GM12878 (cell line): ENCODE results near the gene CTIF. TPM values are rescaled to one million over a fixed set of nuclear protein-coding genes. Genes with fewer than 3 reads are reported as not detected.
A peak's percentile ranks its signal among the peaks of the same experiment; 100 is the strongest.

Source experiments
- ATAC-seq: fragments of 200-7000 bp; cut with Tn5 transposase; 3 replicates; pipeline ENCODE4 v1.9.1; 2020; ENCODE audit warnings: mild to moderate bottlenecking, moderate library complexity
- BruUV-seq: library from RNA; stranded (reverse); fragments of 400-500 nt; replicated peaks from 2 replicates; lab custom pipeline; 2021; lab: Mats Ljungman, UMichigan
- CTCF ChIA-PET: fragments of 300-600 bp; sonication (Branson Sonifier 250); formaldehyde crosslinking; extraction: SDS; loops from one replicate; lab custom pipeline; 2021; ENCODE audit warnings: inconsistent platforms; lab: Yijun Ruan, JAX
- POLR2A ChIA-PET: fragments of 350-600 bp; formaldehyde crosslinking; extraction: SDS; loops from one replicate; lab custom pipeline; 2021; ENCODE audit warnings: inconsistent platforms; lab: Charles Lee
- RAD21 ChIA-PET: fragments of 300-600 bp; sonication (Branson Sonifier 250); formaldehyde crosslinking; loops from one replicate; lab custom pipeline; 2023; ENCODE audit warnings: antibody characterized with exemption; ENCODE audit not compliant: unreplicated experiment; lab: Charles Lee
- SMC1A ChIA-PET: fragments of 300-600 bp; sonication (Branson Sonifier 250); formaldehyde crosslinking; loops from one replicate; lab custom pipeline; 2023; ENCODE audit not compliant: unreplicated experiment, uncharacterized antibody; lab: Charles Lee
- DNase-seq: peaks from one replicate; pipeline ENCODE4 v3.0.0-alpha.2; 2011; ENCODE audit warnings: low read depth, low spot score
- FAIRE-seq: peaks from 3 replicates; lab custom pipeline; 2011; peaks lifted over from hg19 to GRCh38; lab: Jason Lieb, UNC
- H2AFZ ChIP-seq: 2 replicates; pipeline ENCODE4 v1.6.0; 2011; ENCODE audit warnings: low read depth, low read length, control low read depth; ENCODE audit not compliant: control insufficient read depth
- H3K27ac ChIP-seq: 2 replicates; pipeline ENCODE4 v1.5.1; 2011; ENCODE audit warnings: control low read depth; ENCODE audit not compliant: control insufficient read depth, insufficient read depth
- H3K27me3 ChIP-seq, 2 experiments: replicated peaks in 1 of 2; 2 replicates each; pipeline versions ENCODE4 v1.6.0 to v1.6.1; 2011; ENCODE audit warnings: low read length in 1 of 2; ENCODE audit not compliant: control insufficient read depth in 2 of 2, insufficient read depth in 2 of 2
- H3K36me3 ChIP-seq, 2 experiments: 2 replicates each; pipeline ENCODE4 v1.5.1; 2011; ENCODE audit warnings: low read length in 1 of 2; ENCODE audit not compliant: control insufficient read depth in 2 of 2, insufficient read depth in 2 of 2
- H3K4me1 ChIP-seq: 2 replicates; pipeline ENCODE4 v1.6.1; 2011; ENCODE audit warnings: mild to moderate bottlenecking, low read length, moderate library complexity, mixed read lengths; ENCODE audit not compliant: control insufficient read depth, insufficient read depth
- H3K4me2 ChIP-seq: 2 replicates; pipeline ENCODE4 v1.6.0; 2011; ENCODE audit warnings: control low read depth; ENCODE audit not compliant: control insufficient read depth, insufficient read depth
- H3K4me3 ChIP-seq: fragments of 200-600 bp; sonication (generic); 2 replicates; pipeline ENCODE4 v1.5.1; 2016
- H3K79me2 ChIP-seq: 2 replicates; pipeline ENCODE4 v1.6.0; 2011; ENCODE audit warnings: low read length; ENCODE audit not compliant: control insufficient read depth, insufficient read depth
- H3K9ac ChIP-seq: 2 replicates; pipeline ENCODE4 v1.8.0; 2011; ENCODE audit warnings: low read length, control low read depth, mixed read lengths; ENCODE audit not compliant: control insufficient read depth, insufficient read depth
- H3K9me3 ChIP-seq: replicated peaks from 3 replicates; pipeline ENCODE4 v1.5.1; 2011; ENCODE audit warnings: mild to moderate bottlenecking, low read length; ENCODE audit not compliant: control insufficient read depth, insufficient read depth
- H4K20me1 ChIP-seq: 2 replicates; pipeline ENCODE4 v1.6.0; 2011; ENCODE audit not compliant: control insufficient read depth, insufficient read depth
- CEBPB ChIP-seq, 2 experiments: fragments of 150-350 bp in 1 of 2; IDR thresholded peaks; 2 replicates each; pipeline ENCODE4 v1.6.1; 2012 to 2014; ENCODE audit warnings: low read depth in 2 of 2, low read length in 2 of 2, borderline replicate concordance in 1 of 2, inconsistent platforms in 1 of 2
- EED ChIP-seq: sonication (generic); IDR thresholded peaks from 2 replicates; pipeline ENCODE4 v1.6.1; 2016; ENCODE audit warnings: antibody characterized with exemption, low read depth
- HDGF ChIP-seq: fragments of 450-650 bp; IDR thresholded peaks from 2 replicates; pipeline ENCODE4 v1.6.1; 2016; ENCODE audit warnings: antibody characterized with exemption
- ZBTB11 ChIP-seq: fragments of 450-650 bp; formaldehyde crosslinking; IDR thresholded peaks from 2 replicates; pipeline ENCODE4 v1.5.0; 2022; ENCODE audit warnings: mild to moderate bottlenecking, missing genetic modification characterization
- ZNF24 ChIP-seq: fragments of 450-650 bp; IDR thresholded peaks from 2 replicates; pipeline ENCODE4 v1.6.1; 2017; ENCODE audit warnings: antibody characterized with exemption, mild to moderate bottlenecking
- WGBS: methylation state at CpG from one replicate; pipeline ENCODE4 v1.1.6; 2016; ENCODE audit warnings: low lambda C conversion rate; ENCODE audit not compliant: insufficient replicate concordance, insufficient coverage; ENCODE audit errors: missing lambda C conversion rate; 5-methylcytosine and 5-hydroxymethylcytosine counted together
- in situ Hi-C: fragments of 300-500 bp; cut with MboI; formaldehyde crosslinking; loops from 9 replicates; pipeline ENCODE4 v1.14.3; 2018; ENCODE audit warnings: mixed read lengths
- intact Hi-C: fragments of 100-400 bp; cut with micrococcal nuclease; formaldehyde crosslinking; loops from one replicate; pipeline ENCODE4 v1.14.2; 2022; ENCODE audit not compliant: unreplicated experiment
- polyA plus RNA-seq, 11 experiments: library from polyadenylated mRNA; depleted of rRNA in 4 of 11; unstranded in 6 of 11; stranded (reverse) in 5 of 11; fragments of >200 nt; fragmentation: Nextera tagmentation in 4 of 11; fragmentation: Illumina TruSeq in 1 of 11; extraction: Ambion mirVana in 4 of 11; extraction: Trizol in 1 of 11; gene quantifications; 1 replicate in 1 of 11; 2 replicates in 10 of 11; pipeline versions ENCODE4 v1.2.1 to v1.2.3, GENCODE V29; 2011 to 2016; ENCODE audit warnings: inconsistent platforms in 2 of 11, missing spikeins in 2 of 11, low read depth in 1 of 11
- total RNA-seq, 4 experiments: library from RNA; depleted of rRNA in 3 of 4; stranded (reverse); fragments of >200 nt in 3 of 4; fragmentation: Illumina TruSeq in 1 of 4; extraction: Trizol in 1 of 4; gene quantifications; 2 replicates each; pipeline versions ENCODE4 v1.2.1 to v1.2.3, GENCODE V29; 2013 to 2021

The CTIF gene
- total and polyA plus RNA-seq, 10 of the 15 experiments (the other 5 are each of a cell fraction or from before 2014, with no cell fraction given): 0.06 to 11.6 (median 2.5) TPM

- H3K4me1 ChIP-seq: peaks cover 44% of the 10 kb centered on the region
- ATAC-seq (no peak), FAIRE-seq (no peak), DNase-seq (no peak)
- no peaks in the 10 kb centered on the region for H4K20me1 ChIP-seq
- H3K9ac ChIP-seq: no peak overlapping the region
- POLR2A ChIA-PET: interaction anchor here (0.9 to 2.2 kb wide), 6 partner anchors 11 to 52 kb away, joined by 3 to 8 read pairs (median 4); no protein-coding TSS in a partner anchor
- H3K79me2 ChIP-seq: no peaks in the 10 kb centered on the region
- H3K27me3 ChIP-seq: no peaks in the 10 kb centered on the region
- no peak overlapping the region for H2AFZ ChIP-seq
- RAD21 ChIA-PET: interaction anchor here (0.6 to 7.3 kb wide), 9 partner anchors 8 to 132 kb away, joined by 3 to 61 read pairs (median 9); no protein-coding TSS in a partner anchor
- TF ChIP-seq HDGF: no peak
- 0 out of 2 replicates have a peak, but pooled peaks have one; percentile 52 for TF ChIP-seq EED
- intact Hi-C loops: no loop called here
- CTCF ChIA-PET: interaction anchor here (1.3 kb wide), 1 partner anchor 18 kb away, joined by 3 read pairs; no protein-coding TSS in a partner anchor
- no peak overlapping the region for H3K4me3 ChIP-seq
- H3K36me3 ChIP-seq: 0 out of 4 replicates have a peak, but pooled peaks cover 0 to 1% of the 10 kb centered on the region in 2 experiments
- no peak overlapping the region for H3K27ac ChIP-seq
- SMC1A ChIA-PET: interaction anchor here (0.7 to 12.6 kb wide), 9 partner anchors 9 to 111 kb away, joined by 3 to 129 read pairs (median 10); no protein-coding TSS in a partner anchor
- no TSS peak for BruUV-seq
- no peaks in the 10 kb centered on the region for H3K9me3 ChIP-seq
- in situ Hi-C loops: loop anchor here (25.0 kb wide), 1 partner anchor 1472 kb away; the partner anchor contains the start of genes CXXC1 and MBD1
- WGBS: 75% methylated on average over 5 of the region's 5 CpGs
- H3K4me2 ChIP-seq: no peak overlapping the region
Measured at GRCh38 chr18:48815581-48816324, 276.9 kb downstream of the CTIF start.

- Histone ChIP-seq H3K27ac (no peak overlapping the region), H4K20me1 (no peaks in the 10 kb centered on the region), H3K9me3 (no peaks in the 10 kb centered on the region), H3K27me3 (no peaks in the 10 kb centered on the region), H3K4me2 (no peak overlapping the region), H3K4me1 (peaks cover 50% of the 10 kb centered on the region), H3K9ac (no peak overlapping the region), H2AFZ (no peak overlapping the region), H3K79me2 (no peaks in the 10 kb centered on the region), H3K4me3 (no peak overlapping the region), H3K36me3 (0 out of 4 replicates have a peak, but pooled peaks cover 0 to 1% of the 10 kb centered on the region in 2 experiments)
- WGBS: 72% methylated on average over 7 of the region's 7 CpGs
- CTCF ChIA-PET: interaction anchor here (1.3 kb wide), 1 partner anchor 18 kb away, joined by 3 read pairs; no protein-coding TSS in a partner anchor
- FAIRE-seq: no peak
- TF ChIP-seq CEBPB (IDR thresholded peaks at IDR 0.05; ENCODE audit: borderline replicate concordance in 1 of 2, low read depth in 2 of 2, low read length in 2 of 2) (no peak), ZBTB11 (CRISPR knock-in tag) (no peak), ZNF24 (peak; percentile 59; the same call in 1 of the 2 replicates)
- no TSS peak for BruUV-seq
- no peak for DNase-seq
- intact Hi-C loops: no loop called here
- RAD21 ChIA-PET: interaction anchor here (1.1 to 7.3 kb wide), 5 partner anchors 9 to 52 kb away, joined by 5 to 48 read pairs (median 7); no protein-coding TSS in a partner anchor
- in situ Hi-C loops: loop anchor here (25.0 kb wide), 1 partner anchor 1471 kb away; the partner anchor contains the start of genes CXXC1 and MBD1
- SMC1A ChIA-PET: interaction anchor here (1.2 to 12.6 kb wide), 5 partner anchors 10 to 52 kb away, joined by 3 to 129 read pairs (median 12); no protein-coding TSS in a partner anchor
- POLR2A ChIA-PET: interaction anchor here (0.9 to 2.2 kb wide), 4 partner anchors 11 to 31 kb away, joined by 3 to 8 read pairs (median 4); no protein-coding TSS in a partner anchor
- ATAC-seq: no peak
Measured at GRCh38 chr18:48816554-48816953, 277.7 kb downstream of the CTIF start.
